T-cell (primary cell): ENCODE results near the gene CNOT2. TPM values are rescaled to one million over a fixed set of nuclear protein-coding genes. Genes with fewer than 3 reads are reported as not detected.

Experiments used
- ATAC-seq, 4 experiments: fragments of 200-7000 bp in 3 of 4; fragments of 150-1000 bp in 1 of 4; cut with Tn5 transposase; replicated peaks in 1 of 4; 1 replicate in 3 of 4; 2 replicates in 1 of 4; pipeline ENCODE4 v1.10.0; 2021; ENCODE audit warnings: moderate library complexity in 3 of 4, mild to moderate bottlenecking in 2 of 4, moderate number of reproducible peaks in 1 of 4
- CTCF ChIA-PET, 2 donors: fragments of 300-600 bp; sonication (Branson Sonifier 250); formaldehyde crosslinking; loops; one replicate each; lab custom pipeline; 2022; ENCODE audit warnings: antibody characterized with exemption in 2 of 2; lab: Charles Lee
- POLR2A ChIA-PET, 2 donors: fragments of 300-600 bp; sonication (Branson Sonifier 250); formaldehyde crosslinking; loops; one replicate each; lab custom pipeline; 2022; ENCODE audit warnings: antibody characterized with exemption in 2 of 2; lab: Charles Lee
- DNase-seq, 35 experiments: peaks; one replicate each; pipeline versions ENCODE4 v3.0.0 to v3.0.0-alpha.2; 2013 to 2023
- H3K27ac ChIP-seq: one replicate; pipeline ENCODE4 v1.5.1; 2013; ENCODE audit warnings: low read length
- H3K27me3 ChIP-seq, 2 experiments: replicated peaks in 1 of 2; 1 replicate in 1 of 2; 2 replicates in 1 of 2; pipeline versions ENCODE4 v1.6.1 to v1.7.0; 2013; ENCODE audit warnings: low read length in 1 of 2, mixed read lengths in 1 of 2; ENCODE audit not compliant: control insufficient read depth in 2 of 2, insufficient read depth in 2 of 2; ENCODE audit errors: extremely low read depth in 1 of 2
- H3K36me3 ChIP-seq, 2 donors: 1 replicate in 1 of 2; 2 replicates in 1 of 2; pipeline versions ENCODE4 v1.6.1 to v1.7.0; 2013; ENCODE audit warnings: low read length in 1 of 2; ENCODE audit not compliant: control insufficient read depth in 2 of 2, insufficient read depth in 1 of 2; ENCODE audit errors: extremely low read depth in 1 of 2
- H3K4me1 ChIP-seq, 2 experiments: 1 replicate in 1 of 2; 2 replicates in 1 of 2; pipeline versions ENCODE4 v1.6.1 to v1.7.0; 2013; ENCODE audit warnings: low read length in 2 of 2, mixed read lengths in 1 of 2; ENCODE audit not compliant: insufficient read depth in 2 of 2, control insufficient read depth in 1 of 2; ENCODE audit errors: extremely low read depth in 1 of 2
- H3K4me3 ChIP-seq, 2 donors: 1 replicate in 1 of 2; 2 replicates in 1 of 2; pipeline versions ENCODE4 v1.5.1 to v1.7.0; 2013; ENCODE audit warnings: mild to moderate bottlenecking in 2 of 2, low read length in 1 of 2, moderate library complexity in 1 of 2; ENCODE audit not compliant: control insufficient read depth in 1 of 2; ENCODE audit errors: extremely low read depth in 1 of 2
- H3K9me3 ChIP-seq: 2 replicates; pipeline ENCODE4 v1.7.0; 2013
- H3K27ac Mint-ChIP-seq, 2 donors: one replicate each; pipeline ENCODE4 v1.8.0; 2020 to 2021; ENCODE audit warnings: mild to moderate bottlenecking in 2 of 2, mixed read lengths in 2 of 2
- H3K27me3 Mint-ChIP-seq, 2 donors: one replicate each; pipeline ENCODE4 v1.8.0; 2021 to 2022; ENCODE audit warnings: mixed read lengths in 2 of 2
- H3K36me3 Mint-ChIP-seq: one replicate; pipeline ENCODE4 v1.8.0; 2021; ENCODE audit warnings: mixed read lengths
- H3K4me1 Mint-ChIP-seq, 3 donors: one replicate each; pipeline ENCODE4 v1.8.0; 2020 to 2022; ENCODE audit warnings: mixed read lengths in 3 of 3, mild to moderate bottlenecking in 1 of 3
- H3K4me3 Mint-ChIP-seq, 3 donors: one replicate each; pipeline ENCODE4 v1.8.0; 2020 to 2022; ENCODE audit warnings: mild to moderate bottlenecking in 3 of 3, mixed read lengths in 3 of 3, moderate library complexity in 3 of 3
- H3K9me3 Mint-ChIP-seq, 3 donors: one replicate each; pipeline ENCODE4 v1.8.0; 2020 to 2022; ENCODE audit warnings: mixed read lengths in 3 of 3
- WGBS: methylation state at CpG from one replicate; pipeline ENCODE4 v1.1.5; 2013; ENCODE audit warnings: missing lambda C conversion rate; ENCODE audit not compliant: insufficient coverage; 5-methylcytosine and 5-hydroxymethylcytosine counted together
- total RNA-seq, 35 experiments: library from RNA in 6 of 35; stranded (reverse) in 6 of 35; fragments of 120-200 nt in 1 of 35; gene quantifications; one replicate each; pipeline versions ENCODE4 v1.2.1 to v1.2.4 and lab custom pipeline; 2013 to 2026

Gene CNOT2
- total RNA-seq, 5 donors from 2014 or later (not counting 1 experiment from before 2014, with no cell fraction given): 80.0 to 135 (median 86.4) TPM

DNA sequence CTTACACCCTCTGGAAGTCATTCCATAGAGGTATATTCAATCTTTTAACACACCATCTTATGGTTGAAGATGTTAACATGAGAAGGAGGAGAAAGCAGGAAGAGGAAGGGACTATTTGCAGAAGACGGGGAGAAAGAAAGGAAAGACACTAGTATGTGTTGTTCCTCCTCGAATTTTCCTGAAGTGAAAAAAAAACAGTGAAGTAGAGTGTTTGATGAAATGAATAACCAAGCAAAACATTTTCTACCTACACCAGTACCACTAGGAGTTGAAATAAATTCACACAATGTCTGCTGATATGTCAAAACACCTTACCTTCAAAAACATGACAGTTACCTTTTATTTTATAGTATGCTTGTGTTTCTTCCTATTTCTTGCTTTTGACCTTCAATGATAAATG, 1.4 kb upstream of the CNOT2 start:
- peak overlapping the region; percentile 94 to 99 (median 98) for H3K4me3 Mint-ChIP-seq
- H3K9me3 ChIP-seq: no peaks in the 10 kb centered on the region
- H3K9me3 Mint-ChIP-seq: no peaks in the 10 kb centered on the region
- no CpG with 5 or more reads among the region's 2 CpGs for WGBS
- H3K27ac Mint-ChIP-seq: peak overlapping the region; percentile 96 to 99
- H3K4me1 Mint-ChIP-seq: peaks cover 54 to 60% (median 58%) of the 10 kb centered on the region in 3 donors
- ATAC-seq (no peak), DNase-seq (no peak)
- POLR2A ChIA-PET: no interaction called here
- H3K27ac ChIP-seq: peak overlapping the region; percentile 98
- no peak overlapping the region for H3K4me3 ChIP-seq
- peaks cover 4 to 33% of the 10 kb centered on the region in 2 experiments for H3K4me1 ChIP-seq
- no peaks in the 10 kb centered on the region for H3K27me3 ChIP-seq
- peaks cover 4 to 26% of the 10 kb centered on the region in 2 donors for H3K36me3 ChIP-seq
- CTCF ChIA-PET: no interaction called here
- H3K27me3 Mint-ChIP-seq: no peaks in the 10 kb centered on the region
- peaks cover 29% of the 10 kb centered on the region for H3K36me3 Mint-ChIP-seq

DNA sequence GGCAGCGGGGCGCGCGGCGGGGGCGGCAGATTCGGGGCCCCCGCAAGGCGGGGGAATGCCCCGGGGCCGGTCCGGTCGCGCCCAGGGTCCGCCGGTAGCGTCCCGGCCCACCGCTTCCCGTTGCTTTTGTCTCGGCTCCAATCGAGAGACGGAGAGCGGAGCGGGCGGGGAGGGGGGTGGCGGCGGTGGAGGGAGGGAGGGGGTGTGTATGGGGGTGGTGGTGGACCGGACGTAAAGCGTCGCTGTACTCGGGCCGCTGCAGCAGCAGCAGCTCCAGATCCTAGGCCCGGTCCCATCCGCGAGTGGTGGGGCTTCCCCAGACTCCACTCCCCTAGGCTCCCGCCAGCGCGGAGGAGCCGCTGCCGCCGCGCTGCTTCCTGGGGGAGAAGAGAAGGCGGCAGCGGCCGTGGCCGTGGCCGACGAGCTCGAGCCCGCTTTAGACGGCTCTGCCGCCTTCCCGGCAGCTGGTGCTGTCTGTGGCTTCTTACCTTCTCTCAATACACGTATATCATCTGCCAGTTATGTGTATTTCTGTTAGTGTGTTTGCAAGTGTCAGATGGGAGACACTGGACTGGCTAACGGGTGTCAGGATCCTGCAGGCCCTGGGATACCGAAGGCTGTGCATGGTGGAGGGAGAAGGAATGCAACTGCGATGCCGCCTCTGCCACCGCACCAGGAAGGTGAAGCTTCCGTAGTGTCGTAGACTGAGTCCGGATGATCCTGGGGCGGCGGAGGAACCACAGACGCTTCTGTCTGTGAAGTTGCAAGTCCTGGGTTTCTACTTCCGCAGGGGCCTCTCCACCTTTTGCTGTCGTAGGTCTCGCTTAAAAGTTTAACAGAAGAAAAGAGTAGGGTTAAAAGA, 508 bp downstream of the CNOT2 start:
- Histone ChIP-seq H3K4me3 (peak overlapping the region; percentile 91 to 97), H3K36me3 (peaks cover 3 to 18% of the 10 kb centered on the region in 2 donors), H3K4me1 (peaks cover 9 to 49% of the 10 kb centered on the region in 2 experiments), H3K27ac (peak overlapping the region; percentile 98), H3K27me3 (no peaks in the 10 kb centered on the region), H3K9me3 (no peaks in the 10 kb centered on the region)
- POLR2A ChIA-PET: no interaction called here
- Mint-ChIP-seq H3K27ac (peak overlapping the region; percentile 98 to 99), H3K9me3 (no peaks in the 10 kb centered on the region), H3K36me3 (peaks cover 27% of the 10 kb centered on the region), H3K27me3 (no peaks in the 10 kb centered on the region), H3K4me3 (peak overlapping the region; percentile 94 to 99 (median 98)), H3K4me1 (peaks cover 73 to 79% (median 77%) of the 10 kb centered on the region in 3 donors)
- 0% methylated on average over 24 of the region's 70 CpGs for WGBS
- CTCF ChIA-PET: no interaction called here
- DNase-seq (peak; percentile 42 to 82 (median 73)), ATAC-seq (peak; percentile 67 to 78 (median 74))

DNA sequence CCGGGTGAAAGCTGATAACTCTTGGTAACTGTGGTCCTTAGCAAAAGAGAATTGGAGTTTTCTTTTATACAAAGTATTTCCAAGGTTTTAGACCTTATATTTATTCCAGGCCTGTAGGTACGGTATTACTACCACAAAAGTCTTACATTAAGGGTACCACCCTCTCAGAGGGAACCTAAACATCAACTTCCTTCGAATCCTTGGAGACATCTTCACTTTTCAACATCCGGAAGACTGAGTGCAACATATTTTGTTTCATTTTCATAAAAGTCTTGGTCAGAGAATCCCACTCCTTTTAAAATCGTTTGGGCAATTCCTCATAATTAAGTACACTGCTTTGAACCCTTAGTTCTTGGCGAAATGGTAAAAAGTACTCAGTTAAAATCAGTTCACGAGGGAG, 1.2 kb downstream of the CNOT2 start:
- peak overlapping the region; percentile 97 to 98 for H3K27ac Mint-ChIP-seq
- no peaks in the 10 kb centered on the region for H3K9me3 Mint-ChIP-seq
- ATAC-seq: no peak
- peaks cover 24% of the 10 kb centered on the region for H3K36me3 Mint-ChIP-seq
- peaks cover 0 to 15% of the 10 kb centered on the region in 2 donors for H3K36me3 ChIP-seq
- CTCF ChIA-PET: no interaction called here
- POLR2A ChIA-PET: interaction anchor here in 1 of 2 donors (0.6 to 1.0 kb wide), 2 partner anchors 24 to 1112 kb away, joined by 3 to 5 read pairs; no protein-coding TSS in a partner anchor
- H3K27me3 Mint-ChIP-seq: no peaks in the 10 kb centered on the region
- H3K4me3 Mint-ChIP-seq: peak overlapping the region; percentile 94 to 98 (median 97)
- no peaks in the 10 kb centered on the region for H3K27me3 ChIP-seq
- peak overlapping the region; percentile 98 for H3K27ac ChIP-seq
- DNase-seq: no peak
- H3K4me1 ChIP-seq: peaks cover 9 to 51% of the 10 kb centered on the region in 2 experiments
- peak overlapping the region; percentile 91 to 97 for H3K4me3 ChIP-seq
- H3K9me3 ChIP-seq: no peaks in the 10 kb centered on the region
- peaks cover 79 to 81% (median 81%) of the 10 kb centered on the region in 3 donors for H3K4me1 Mint-ChIP-seq
- 63% methylated on average over 2 of the region's 7 CpGs for WGBS

DNA sequence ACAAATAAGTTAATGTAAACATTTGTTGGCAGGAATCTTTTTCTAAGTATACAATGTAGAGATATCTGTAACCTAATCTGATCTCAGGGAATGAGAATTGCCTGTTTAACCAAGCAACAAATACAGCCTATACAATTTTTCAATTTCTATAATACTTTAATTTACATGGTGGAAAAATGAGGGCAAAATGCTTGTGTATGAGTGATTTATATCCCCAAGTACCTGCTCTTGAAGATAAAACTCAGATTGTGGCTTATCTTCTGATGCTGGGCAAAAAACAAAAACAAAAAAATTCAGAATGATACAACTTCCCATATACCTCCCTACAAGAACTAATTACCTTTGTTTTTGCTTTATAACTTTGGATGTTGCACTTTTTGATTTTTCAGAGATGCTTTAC, 2.2 kb downstream of the CNOT2 start:
- no peaks in the 10 kb centered on the region for H3K9me3 ChIP-seq
- peaks cover 9 to 57% of the 10 kb centered on the region in 2 experiments for H3K4me1 ChIP-seq
- DNase-seq (no peak), ATAC-seq (no peak)
- no peak overlapping the region for H3K4me3 ChIP-seq
- ChIA-PET POLR2A (interaction anchor here (0.6 to 1.0 kb wide), 3 partner anchors 13 to 1596 kb away, joined by 3 to 5 read pairs (median 5); no protein-coding TSS in a partner anchor), CTCF (no interaction called here)
- peaks cover 13% of the 10 kb centered on the region for H3K36me3 Mint-ChIP-seq
- peaks cover 0 to 6% of the 10 kb centered on the region in 2 donors for H3K36me3 ChIP-seq
- peaks cover 81 to 85% (median 83%) of the 10 kb centered on the region in 3 donors for H3K4me1 Mint-ChIP-seq
- H3K27ac Mint-ChIP-seq: no peak overlapping the region
- no peak overlapping the region for H3K27ac ChIP-seq
- H3K27me3 Mint-ChIP-seq: no peaks in the 10 kb centered on the region
- H3K9me3 Mint-ChIP-seq: no peaks in the 10 kb centered on the region
- no peaks in the 10 kb centered on the region for H3K27me3 ChIP-seq
- H3K4me3 Mint-ChIP-seq: peak overlapping the region; percentile 31 to 98 (median 97)

DNA sequence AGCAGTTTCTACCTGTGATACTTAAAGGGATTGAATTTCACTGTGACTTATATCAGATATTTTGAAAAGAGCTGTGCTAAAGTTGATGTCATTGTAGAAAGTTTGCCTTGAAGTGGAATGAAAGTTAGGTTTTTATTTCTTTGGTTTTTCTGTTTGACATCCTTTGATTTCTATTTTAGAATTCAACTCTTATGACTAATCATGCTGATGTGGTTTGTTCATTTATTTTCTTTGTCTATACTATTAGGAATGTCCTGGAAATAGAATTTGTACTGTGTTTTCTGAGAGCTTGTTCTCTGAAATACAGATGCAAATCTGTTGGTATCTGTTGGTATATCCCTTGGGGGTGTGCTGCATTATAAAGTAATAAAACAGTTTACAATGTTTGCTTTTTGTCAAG, 3.3 kb downstream of the CNOT2 start:
- H3K27me3 Mint-ChIP-seq: no peaks in the 10 kb centered on the region
- peaks cover 7% of the 10 kb centered on the region for H3K36me3 Mint-ChIP-seq
- POLR2A ChIA-PET: interaction anchor here (0.6 to 1.1 kb wide), 2 partner anchors 16 to 65 kb away, joined by 5 to 6 read pairs; no protein-coding TSS in a partner anchor
- no peaks in the 10 kb centered on the region for H3K9me3 Mint-ChIP-seq
- Histone ChIP-seq H3K4me3 (no peak overlapping the region), H3K27me3 (no peaks in the 10 kb centered on the region), H3K9me3 (no peaks in the 10 kb centered on the region), H3K4me1 (peaks cover 9 to 57% of the 10 kb centered on the region in 2 experiments), H3K36me3 (no peaks in the 10 kb centered on the region), H3K27ac (no peak overlapping the region)
- H3K4me3 Mint-ChIP-seq: peak overlapping the region in 1 of 3 donors; percentile 98
- H3K27ac Mint-ChIP-seq: no peak overlapping the region
- ATAC-seq: no peak
- DNase-seq: no peak
- H3K4me1 Mint-ChIP-seq: peaks cover 83 to 87% (median 84%) of the 10 kb centered on the region in 3 donors
- CTCF ChIA-PET: interaction anchor here in 1 of 2 donors (1.0 kb wide), 1 partner anchor 23 kb away, joined by 3 read pairs; no protein-coding TSS in a partner anchor

DNA sequence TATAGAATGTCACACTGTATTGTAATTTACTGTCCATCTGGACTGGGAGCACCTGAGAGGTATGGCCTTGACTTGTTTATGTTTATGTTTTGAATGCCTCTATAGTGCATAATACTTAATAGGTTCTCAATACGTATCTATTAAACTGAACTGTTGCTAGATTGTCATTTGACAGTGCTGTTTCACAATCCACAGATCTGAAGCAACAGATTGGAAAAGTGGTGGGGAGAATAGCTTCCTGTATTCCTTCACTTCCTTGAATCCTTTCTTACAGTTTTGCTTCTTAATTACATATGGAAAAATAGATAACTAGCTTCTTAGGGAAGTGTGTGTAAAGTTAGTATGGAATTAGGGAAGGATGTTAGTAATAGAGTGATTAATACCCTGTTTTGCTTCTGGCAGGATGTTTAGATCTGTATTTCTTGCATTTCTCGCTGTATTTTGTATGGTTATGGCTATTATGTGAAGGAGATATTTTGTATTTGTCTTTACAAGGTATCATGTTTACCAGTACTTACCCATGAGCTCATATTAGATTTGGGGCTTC, 4.5 kb downstream of the CNOT2 start:
- Mint-ChIP-seq H3K27me3 (no peaks in the 10 kb centered on the region), H3K36me3 (peaks cover 4% of the 10 kb centered on the region), H3K27ac (no peak overlapping the region), H3K4me3 (peak overlapping the region in 1 of 3 donors; percentile 98), H3K4me1 (peaks cover 81 to 86% (median 81%) of the 10 kb centered on the region in 3 donors), H3K9me3 (no peaks in the 10 kb centered on the region)
- DNase-seq (no peak), ATAC-seq (no peak)
- H3K36me3 ChIP-seq: no peaks in the 10 kb centered on the region
- H3K4me1 ChIP-seq: peaks cover 8 to 49% of the 10 kb centered on the region in 2 experiments
- WGBS: no CpG with 5 or more reads among the region's 2 CpGs
- ChIA-PET CTCF (interaction anchor here (0.6 to 0.7 kb wide), 2 partner anchors 890 to 1596 kb away, joined by 3 read pairs; no protein-coding TSS in a partner anchor), POLR2A (interaction anchor here in 1 of 2 donors (0.7 kb wide), 2 partner anchors 13 to 27 kb away, joined by 3 to 4 read pairs; no protein-coding TSS in a partner anchor)
- H3K9me3 ChIP-seq: no peaks in the 10 kb centered on the region
- H3K27me3 ChIP-seq: no peaks in the 10 kb centered on the region
- H3K4me3 ChIP-seq: no peak overlapping the region
- H3K27ac ChIP-seq: no peak overlapping the region
